ENCODE measurements around the gene POU2AF1. TPM values are rescaled to one million over a fixed set of nuclear protein-coding genes. Genes with fewer than 3 reads are reported as not detected.

POU2AF1 gene
- total RNA-seq, 1 experiment from 2014 or later: 0.22 TPM

DNA sequence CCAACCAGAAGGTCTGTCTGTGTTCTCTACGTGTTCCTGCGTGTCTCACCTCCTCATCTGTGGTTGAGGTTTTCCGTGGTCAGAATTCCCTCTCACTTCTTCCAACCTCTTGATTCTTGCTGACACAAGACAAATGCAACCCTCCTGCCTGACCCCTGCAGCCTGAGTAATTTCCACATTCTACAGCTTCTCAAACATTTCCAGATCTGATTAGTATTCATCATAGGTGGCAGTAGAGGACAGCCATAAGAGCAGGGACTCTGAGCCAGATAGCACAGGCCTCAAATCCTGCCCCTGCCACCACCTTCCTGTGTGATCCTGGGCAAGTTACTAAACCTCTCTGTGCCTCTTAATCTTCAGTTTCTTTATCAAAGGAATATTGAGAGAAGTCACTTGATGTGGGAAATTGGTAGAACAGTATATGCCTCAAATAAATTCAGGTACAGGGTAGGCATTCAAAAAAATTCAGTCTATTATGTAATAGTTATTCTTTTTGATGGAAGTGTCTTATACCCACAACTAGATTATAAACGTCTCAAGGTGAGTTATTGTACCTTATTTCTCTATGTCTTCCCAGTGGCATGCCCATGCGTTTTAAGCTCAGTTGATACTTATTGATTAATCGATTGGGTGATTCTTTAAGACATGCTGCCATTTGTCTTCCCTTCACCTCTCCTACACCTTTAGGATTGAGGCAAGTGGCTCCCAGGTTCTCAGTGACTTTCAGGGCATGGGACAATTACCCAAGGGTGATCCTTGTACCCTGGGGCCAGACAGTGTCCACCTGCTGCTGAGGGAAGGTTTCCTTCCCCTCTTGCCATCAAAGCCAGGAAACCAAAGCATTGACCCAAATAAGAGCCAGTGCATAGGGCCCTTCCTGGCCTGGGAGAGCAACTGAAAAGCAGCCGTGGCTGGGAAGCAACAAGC is 19.6 kb downstream of the POU2AF1 start (continued):
- TF ChIP-seq, protein P1, sequence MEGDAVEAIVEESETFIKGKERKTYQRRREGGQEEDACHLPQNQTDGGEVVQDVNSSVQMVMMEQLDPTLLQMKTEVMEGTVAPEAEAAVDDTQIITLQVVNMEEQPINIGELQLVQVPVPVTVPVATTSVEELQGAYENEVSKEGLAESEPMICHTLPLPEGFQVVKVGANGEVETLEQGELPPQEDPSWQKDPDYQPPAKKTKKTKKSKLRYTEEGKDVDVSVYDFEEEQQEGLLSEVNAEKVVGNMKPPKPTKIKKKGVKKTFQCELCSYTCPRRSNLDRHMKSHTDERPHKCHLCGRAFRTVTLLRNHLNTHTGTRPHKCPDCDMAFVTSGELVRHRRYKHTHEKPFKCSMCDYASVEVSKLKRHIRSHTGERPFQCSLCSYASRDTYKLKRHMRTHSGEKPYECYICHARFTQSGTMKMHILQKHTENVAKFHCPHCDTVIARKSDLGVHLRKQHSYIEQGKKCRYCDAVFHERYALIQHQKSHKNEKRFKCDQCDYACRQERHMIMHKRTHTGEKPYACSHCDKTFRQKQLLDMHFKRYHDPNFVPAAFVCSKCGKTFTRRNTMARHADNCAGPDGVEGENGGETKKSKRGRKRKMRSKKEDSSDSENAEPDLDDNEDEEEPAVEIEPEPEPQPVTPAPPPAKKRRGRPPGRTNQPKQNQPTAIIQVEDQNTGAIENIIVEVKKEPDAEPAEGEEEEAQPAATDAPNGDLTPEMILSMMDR (IDR thresholded peaks at IDR 0.05): no peak
- TF ChIP-seq, protein P2, sequence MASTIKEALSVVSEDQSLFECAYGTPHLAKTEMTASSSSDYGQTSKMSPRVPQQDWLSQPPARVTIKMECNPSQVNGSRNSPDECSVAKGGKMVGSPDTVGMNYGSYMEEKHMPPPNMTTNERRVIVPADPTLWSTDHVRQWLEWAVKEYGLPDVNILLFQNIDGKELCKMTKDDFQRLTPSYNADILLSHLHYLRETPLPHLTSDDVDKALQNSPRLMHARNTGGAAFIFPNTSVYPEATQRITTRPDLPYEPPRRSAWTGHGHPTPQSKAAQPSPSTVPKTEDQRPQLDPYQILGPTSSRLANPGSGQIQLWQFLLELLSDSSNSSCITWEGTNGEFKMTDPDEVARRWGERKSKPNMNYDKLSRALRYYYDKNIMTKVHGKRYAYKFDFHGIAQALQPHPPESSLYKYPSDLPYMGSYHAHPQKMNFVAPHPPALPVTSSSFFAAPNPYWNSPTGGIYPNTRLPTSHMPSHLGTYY (CRISPR knock-in tag; IDR thresholded peaks at IDR 0.05): no peak
- TF ChIP-seq ZNF416 (CRISPR knock-in tag; IDR thresholded peaks at IDR 0.05): no peak
- no peak for TF ChIP-seq TP53 (CRISPR knock-in tag; IDR thresholded peaks at IDR 0.05)
- no peak for TF ChIP-seq ZNF138 (CRISPR knock-in tag; conservative IDR thresholded peaks at IDR 0.05)
- TF ChIP-seq ZNF263 (CRISPR knock-in tag; IDR thresholded peaks at IDR 0.05; ENCODE audit: low read depth): no peak
- TF ChIP-seq, protein P3, sequence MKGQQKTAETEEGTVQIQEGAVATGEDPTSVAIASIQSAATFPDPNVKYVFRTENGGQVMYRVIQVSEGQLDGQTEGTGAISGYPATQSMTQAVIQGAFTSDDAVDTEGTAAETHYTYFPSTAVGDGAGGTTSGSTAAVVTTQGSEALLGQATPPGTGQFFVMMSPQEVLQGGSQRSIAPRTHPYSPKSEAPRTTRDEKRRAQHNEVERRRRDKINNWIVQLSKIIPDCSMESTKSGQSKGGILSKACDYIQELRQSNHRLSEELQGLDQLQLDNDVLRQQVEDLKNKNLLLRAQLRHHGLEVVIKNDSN (CRISPR knock-in tag; IDR thresholded peaks at IDR 0.05): no peak
- TF ChIP-seq, protein P4, sequence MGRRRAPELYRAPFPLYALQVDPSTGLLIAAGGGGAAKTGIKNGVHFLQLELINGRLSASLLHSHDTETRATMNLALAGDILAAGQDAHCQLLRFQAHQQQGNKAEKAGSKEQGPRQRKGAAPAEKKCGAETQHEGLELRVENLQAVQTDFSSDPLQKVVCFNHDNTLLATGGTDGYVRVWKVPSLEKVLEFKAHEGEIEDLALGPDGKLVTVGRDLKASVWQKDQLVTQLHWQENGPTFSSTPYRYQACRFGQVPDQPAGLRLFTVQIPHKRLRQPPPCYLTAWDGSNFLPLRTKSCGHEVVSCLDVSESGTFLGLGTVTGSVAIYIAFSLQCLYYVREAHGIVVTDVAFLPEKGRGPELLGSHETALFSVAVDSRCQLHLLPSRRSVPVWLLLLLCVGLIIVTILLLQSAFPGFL (CRISPR knock-in tag; IDR thresholded peaks at IDR 0.05; ENCODE audit: borderline replicate concordance): no peak

DNA sequence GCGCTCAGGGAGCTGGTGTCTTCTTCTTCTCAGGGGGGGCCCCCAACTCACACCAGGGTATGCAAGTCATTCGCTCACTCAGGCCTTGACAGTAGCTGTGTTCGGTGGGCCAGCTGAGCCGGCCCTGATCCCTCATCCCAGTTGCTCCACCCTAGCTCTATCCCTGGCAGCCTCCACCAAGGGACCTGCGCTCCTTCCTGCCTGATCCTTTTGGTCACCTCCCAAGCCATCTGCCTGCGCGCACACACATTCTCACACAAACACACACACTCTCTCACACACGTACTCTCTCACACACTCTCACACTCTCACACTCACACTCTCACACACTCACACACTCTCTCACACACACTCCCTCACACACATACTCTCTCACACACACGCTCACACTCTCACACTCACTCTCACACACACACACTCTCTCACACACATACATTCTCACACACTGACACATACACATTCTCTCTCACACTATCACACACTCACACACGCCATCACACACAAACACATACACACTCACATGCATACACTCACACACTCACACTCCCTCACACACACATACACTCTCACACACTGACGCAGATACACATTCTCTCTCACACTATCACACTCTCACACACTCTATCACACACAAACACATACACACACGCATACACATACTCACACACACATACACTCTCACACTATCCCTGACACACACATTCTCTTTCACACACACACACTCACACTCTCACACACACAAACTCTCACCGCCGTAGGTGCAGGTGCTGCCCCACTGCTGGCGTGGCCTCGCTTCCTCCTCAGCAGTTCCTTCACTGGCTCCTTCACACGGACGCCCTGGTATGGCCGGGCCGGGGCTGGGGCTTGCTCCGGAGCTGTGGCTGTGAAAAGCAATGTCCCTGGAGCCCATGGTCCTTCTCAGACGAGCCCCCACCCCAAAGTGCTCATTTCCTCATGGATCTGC is 20.8 kb downstream of the POU2AF1 start:
- Mint-ChIP-seq H3K9me3 (no peaks in the 10 kb centered on the region), H3K4me3 (no peak overlapping the region), H3K27ac (no peak overlapping the region), H3K27me3 (ENCODE audit: low read depth) (no peaks in the 10 kb centered on the region; the same call in 1 of the 2 replicates), H3K36me3 (no peaks in the 10 kb centered on the region), H3K4me1 (no peaks in the 10 kb centered on the region)
- ChIA-PET CTCF (interaction anchor here (1.0 kb wide), 1 partner anchor 64 kb away, joined by 7 read pairs; no protein-coding TSS in a partner anchor), POLR2A (no interaction called here)
- ATAC-seq: no peak
- TF ChIP-seq, protein P5, sequence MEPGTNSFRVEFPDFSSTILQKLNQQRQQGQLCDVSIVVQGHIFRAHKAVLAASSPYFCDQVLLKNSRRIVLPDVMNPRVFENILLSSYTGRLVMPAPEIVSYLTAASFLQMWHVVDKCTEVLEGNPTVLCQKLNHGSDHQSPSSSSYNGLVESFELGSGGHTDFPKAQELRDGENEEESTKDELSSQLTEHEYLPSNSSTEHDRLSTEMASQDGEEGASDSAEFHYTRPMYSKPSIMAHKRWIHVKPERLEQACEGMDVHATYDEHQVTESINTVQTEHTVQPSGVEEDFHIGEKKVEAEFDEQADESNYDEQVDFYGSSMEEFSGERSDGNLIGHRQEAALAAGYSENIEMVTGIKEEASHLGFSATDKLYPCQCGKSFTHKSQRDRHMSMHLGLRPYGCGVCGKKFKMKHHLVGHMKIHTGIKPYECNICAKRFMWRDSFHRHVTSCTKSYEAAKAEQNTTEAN (CRISPR knock-in tag; IDR thresholded peaks at IDR 0.05): peak; percentile 78; the same call in 1 of the 2 replicates
- TF ChIP-seq ZNF317 (CRISPR knock-in tag; IDR thresholded peaks at IDR 0.05; ENCODE audit: borderline replicate concordance, low read depth): no peak
- no peak for DNase-seq (ENCODE audit: low spot score)

DNA sequence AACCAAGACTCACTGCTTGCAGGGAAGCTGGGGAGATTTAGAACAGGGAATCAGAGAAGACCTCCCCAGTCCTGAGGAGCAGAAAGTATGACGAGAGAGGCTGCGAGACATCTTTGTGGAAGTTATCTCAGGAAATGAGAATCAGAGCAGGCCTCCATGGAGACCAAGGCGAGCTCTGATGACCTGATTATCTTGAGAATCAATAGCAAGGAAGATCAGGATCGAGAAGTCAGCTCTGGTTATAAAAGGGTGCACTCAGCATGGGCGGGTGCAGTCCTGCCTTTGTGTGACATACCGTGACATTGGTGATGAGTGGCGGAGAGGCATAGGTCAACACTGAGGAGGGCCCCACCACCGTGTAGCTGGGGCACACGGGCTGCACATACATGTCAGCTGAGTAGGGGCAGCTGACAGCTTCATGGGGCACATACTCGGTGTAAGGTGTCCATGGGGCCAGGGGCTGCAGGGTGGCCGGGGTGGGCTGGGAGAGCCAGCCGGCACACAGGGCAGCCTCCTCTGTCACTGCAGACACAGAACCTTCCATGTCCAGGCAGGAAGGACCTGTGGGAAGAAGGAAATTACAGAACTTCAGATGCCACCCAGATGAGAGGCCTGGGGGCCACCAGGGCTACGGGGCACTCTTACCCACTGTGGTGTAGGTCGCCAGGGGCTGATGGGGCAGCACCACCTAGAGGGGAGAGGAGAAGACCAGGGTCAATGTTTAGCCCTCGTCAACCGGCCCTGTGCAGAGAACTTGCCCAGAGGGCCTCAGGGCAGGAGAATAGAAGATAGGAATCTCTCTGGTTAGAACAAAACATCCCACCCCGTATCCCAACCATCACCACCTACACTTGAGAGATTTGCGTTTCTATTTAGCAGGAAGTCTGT is 21.7 kb downstream of the POU2AF1 start:
- ChIA-PET CTCF (no interaction called here), POLR2A (no interaction called here)
- H3K4me1 Mint-ChIP-seq: no peaks in the 10 kb centered on the region
- H3K4me3 Mint-ChIP-seq: no peak overlapping the region
- no peaks in the 10 kb centered on the region for H3K9me3 Mint-ChIP-seq
- ATAC-seq: peak; percentile 61
- no peaks in the 10 kb centered on the region for H3K36me3 Mint-ChIP-seq
- no peak for DNase-seq (ENCODE audit: low spot score)
- no peak overlapping the region for H3K27ac Mint-ChIP-seq
- H3K27me3 Mint-ChIP-seq (ENCODE audit: low read depth): no peaks in the 10 kb centered on the region; the same call in 1 of the 2 replicates
- TF ChIP-seq ELF4 (CRISPR knock-in tag; IDR thresholded peaks at IDR 0.05; ENCODE audit: low read depth) (no peak), ATF1 (CRISPR knock-in tag; IDR thresholded peaks at IDR 0.05) (no peak), NR2C2 (CRISPR knock-in tag; IDR thresholded peaks at IDR 0.05) (no peak), OVOL2 (CRISPR knock-in tag; IDR thresholded peaks at IDR 0.05; ENCODE audit: borderline replicate concordance) (no peak), RELA (CRISPR knock-in tag; IDR thresholded peaks at IDR 0.05; ENCODE audit: borderline replicate concordance) (no peak), JAZF1 (CRISPR knock-in tag; IDR thresholded peaks at IDR 0.05) (no peak), NR1H2 (CRISPR knock-in tag; IDR thresholded peaks at IDR 0.05) (no peak), CBFB (CRISPR knock-in tag; IDR thresholded peaks at IDR 0.05; ENCODE audit: low read depth) (no peak), MYBL2 (CRISPR knock-in tag; IDR thresholded peaks at IDR 0.05) (no peak), FOXK1 (CRISPR knock-in tag; IDR thresholded peaks at IDR 0.05) (no peak), NR3C1 (CRISPR knock-in tag; conservative IDR thresholded peaks at IDR 0.05; ENCODE audit: low read depth) (no peak)
- TF ChIP-seq, protein P6, sequence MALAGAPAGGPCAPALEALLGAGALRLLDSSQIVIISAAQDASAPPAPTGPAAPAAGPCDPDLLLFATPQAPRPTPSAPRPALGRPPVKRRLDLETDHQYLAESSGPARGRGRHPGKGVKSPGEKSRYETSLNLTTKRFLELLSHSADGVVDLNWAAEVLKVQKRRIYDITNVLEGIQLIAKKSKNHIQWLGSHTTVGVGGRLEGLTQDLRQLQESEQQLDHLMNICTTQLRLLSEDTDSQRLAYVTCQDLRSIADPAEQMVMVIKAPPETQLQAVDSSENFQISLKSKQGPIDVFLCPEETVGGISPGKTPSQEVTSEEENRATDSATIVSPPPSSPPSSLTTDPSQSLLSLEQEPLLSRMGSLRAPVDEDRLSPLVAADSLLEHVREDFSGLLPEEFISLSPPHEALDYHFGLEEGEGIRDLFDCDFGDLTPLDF (CRISPR knock-in tag; IDR thresholded peaks at IDR 0.05): no peak
